GM12801 (cell line): ENCODE data around the gene OIT3.

Source experiments
- TF ChIP-seq, protein P1 (sequence below): IDR thresholded peaks from one replicate; pipeline ENCODE4 v1.5.1; 2011; ENCODE audit warnings: control low read depth; ENCODE audit not compliant: insufficient read length; ENCODE audit errors: extremely low read depth

The OIT3 gene

GRCh38 chr10:72898616-72899015, 5.1 kb downstream of the OIT3 start:
- TF ChIP-seq, protein P1, sequence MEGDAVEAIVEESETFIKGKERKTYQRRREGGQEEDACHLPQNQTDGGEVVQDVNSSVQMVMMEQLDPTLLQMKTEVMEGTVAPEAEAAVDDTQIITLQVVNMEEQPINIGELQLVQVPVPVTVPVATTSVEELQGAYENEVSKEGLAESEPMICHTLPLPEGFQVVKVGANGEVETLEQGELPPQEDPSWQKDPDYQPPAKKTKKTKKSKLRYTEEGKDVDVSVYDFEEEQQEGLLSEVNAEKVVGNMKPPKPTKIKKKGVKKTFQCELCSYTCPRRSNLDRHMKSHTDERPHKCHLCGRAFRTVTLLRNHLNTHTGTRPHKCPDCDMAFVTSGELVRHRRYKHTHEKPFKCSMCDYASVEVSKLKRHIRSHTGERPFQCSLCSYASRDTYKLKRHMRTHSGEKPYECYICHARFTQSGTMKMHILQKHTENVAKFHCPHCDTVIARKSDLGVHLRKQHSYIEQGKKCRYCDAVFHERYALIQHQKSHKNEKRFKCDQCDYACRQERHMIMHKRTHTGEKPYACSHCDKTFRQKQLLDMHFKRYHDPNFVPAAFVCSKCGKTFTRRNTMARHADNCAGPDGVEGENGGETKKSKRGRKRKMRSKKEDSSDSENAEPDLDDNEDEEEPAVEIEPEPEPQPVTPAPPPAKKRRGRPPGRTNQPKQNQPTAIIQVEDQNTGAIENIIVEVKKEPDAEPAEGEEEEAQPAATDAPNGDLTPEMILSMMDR = no peak

- TF ChIP-seq, protein P1 = no peak
Measured at GRCh38 chr10:72899545-72899944, 6.0 kb downstream of the OIT3 start.

DNA sequence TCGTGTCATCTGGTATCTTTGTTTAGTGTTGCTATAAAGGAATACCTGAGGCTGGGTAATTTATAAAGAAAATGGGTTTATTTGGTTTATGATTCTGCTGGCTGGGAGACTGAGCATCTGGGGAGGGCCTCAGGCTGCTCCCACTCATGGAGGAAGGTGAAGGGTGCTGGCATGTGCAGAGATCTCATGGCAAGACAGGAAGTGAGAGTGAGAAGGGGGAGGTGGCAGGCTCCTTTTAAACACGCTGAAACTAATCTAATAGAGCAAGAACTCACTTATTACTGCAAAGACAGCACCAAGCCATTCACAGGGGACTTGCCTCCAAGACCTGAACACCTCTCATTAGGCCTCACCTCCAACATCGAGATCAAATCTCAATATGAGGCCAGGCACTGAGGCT, 11.3 kb downstream of the OIT3 start:
- TF ChIP-seq, protein P1 = no peak

DNA sequence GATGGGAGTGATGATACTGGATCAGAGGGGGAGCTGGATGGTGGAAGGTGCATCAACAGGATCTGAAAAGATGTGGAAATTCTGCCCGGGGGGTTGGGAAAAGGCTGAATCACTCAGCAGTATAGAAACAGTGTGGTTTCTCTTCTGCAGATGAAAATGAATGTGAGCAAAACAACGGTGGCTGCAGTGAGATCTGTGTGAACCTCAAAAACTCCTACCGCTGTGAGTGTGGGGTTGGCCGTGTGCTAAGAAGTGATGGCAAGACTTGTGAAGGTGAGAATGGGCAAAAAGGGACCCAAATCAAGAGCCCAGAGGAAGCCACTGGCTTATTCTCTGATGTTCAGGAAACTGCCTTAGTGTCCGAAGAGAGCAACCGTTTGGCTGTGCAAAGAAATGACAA, 12.9 kb downstream of the OIT3 start:
- TF ChIP-seq, protein P1 = no peak

DNA sequence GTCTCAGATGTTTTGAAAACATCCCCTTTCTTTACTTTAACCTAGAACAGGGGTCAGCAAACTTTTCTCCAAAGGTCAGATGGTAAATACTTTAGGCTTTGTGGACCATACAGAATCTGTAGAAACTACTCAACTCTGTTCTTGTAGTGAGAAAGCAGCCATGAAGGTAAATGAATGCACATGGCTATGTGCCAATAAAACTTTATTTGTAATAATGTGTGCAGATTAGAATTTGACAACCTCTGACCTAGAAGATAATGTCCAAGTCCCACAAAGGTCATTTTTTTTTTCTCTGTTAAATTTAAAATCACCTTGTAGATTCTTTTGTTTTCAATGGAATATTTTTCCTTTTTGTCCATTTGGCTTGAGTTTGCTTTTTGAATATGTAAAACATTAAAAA, 17.2 kb downstream of the OIT3 start:
- TF ChIP-seq, protein P1 = no peak

DNA sequence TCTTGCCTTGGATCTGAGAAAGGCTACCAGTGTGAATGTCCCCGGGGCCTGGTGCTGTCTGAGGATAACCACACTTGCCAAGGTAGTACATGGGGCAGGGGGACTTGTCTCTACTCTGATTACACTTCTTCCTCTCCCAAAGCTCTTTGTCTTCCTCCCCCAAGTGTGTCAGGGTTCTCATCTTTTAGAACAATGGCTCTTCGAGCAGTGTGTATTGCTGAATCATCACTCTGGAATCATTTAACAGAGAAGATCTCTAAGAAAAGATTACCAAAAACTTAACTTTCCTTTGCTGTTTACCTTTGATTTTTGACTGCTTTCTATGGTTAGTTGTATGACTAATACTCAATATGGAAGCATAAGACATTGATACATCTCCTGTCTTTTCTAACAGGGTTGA, 18.2 kb downstream of the OIT3 start:
- TF ChIP-seq, protein P1 = no peak

DNA sequence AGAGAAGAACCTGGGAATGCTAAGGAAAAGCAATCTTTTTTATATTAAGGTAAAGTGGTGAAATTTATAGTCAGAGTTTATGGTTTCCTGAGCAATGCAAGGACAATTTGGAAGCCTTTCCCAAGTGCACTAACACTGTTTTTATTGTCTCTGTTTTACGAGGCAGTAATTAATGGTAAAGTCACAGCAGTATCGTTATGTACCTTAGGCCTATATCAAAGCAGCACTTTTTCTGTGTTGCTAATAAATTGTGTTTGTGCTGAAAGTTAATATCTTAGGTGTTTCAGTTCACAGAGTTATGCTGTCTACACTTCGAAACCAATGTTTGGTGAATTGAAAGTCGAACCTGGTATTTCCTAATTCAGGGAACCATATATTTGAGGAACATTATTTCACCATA, 19.2 kb downstream of the OIT3 start:
- TF ChIP-seq, protein P1 = no peak

DNA sequence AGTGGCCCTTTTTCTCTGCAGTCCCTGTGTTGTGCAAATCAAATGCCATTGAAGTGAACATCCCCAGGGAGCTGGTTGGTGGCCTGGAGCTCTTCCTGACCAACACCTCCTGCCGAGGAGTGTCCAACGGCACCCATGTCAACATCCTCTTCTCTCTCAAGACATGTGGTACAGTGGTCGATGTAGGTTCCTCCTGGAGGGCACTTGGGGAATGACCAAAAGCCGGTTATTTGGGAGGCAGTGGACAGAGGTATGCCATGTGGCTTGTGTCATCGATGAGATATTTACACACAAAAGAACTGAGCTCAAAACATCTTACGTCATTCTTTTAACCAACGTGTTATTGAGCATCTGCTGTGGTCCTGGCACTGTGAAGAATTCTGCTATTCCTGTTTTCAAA, 19.7 kb downstream of the OIT3 start:
- TF ChIP-seq, protein P1 = no peak
